Fibroblast of lung (primary cell): ENCODE data around the gene UACA. TPM values are rescaled to one million over a fixed set of nuclear protein-coding genes. Genes with fewer than 3 reads are reported as not detected.

Experiments used
- DNase-seq, 2 donors: peaks; one replicate each; pipeline versions ENCODE4 v3.0.0 to v3.0.0-alpha.2; 2010; ENCODE audit warnings: low read depth in 2 of 2
- H2AFZ ChIP-seq: 2 replicates; pipeline ENCODE4 v1.5.1; 2012; ENCODE audit warnings: low read length, control low read depth, inconsistent platforms
- H3K27ac ChIP-seq: 2 replicates; pipeline ENCODE4 v1.5.1; 2011; ENCODE audit warnings: low read length, control low read depth; ENCODE audit not compliant: insufficient read depth
- H3K27me3 ChIP-seq: 2 replicates; pipeline ENCODE4 v1.5.1; 2011; ENCODE audit warnings: mild to moderate bottlenecking, low read length; ENCODE audit not compliant: control insufficient read depth, insufficient read depth
- H3K36me3 ChIP-seq: 2 replicates; pipeline ENCODE4 v1.5.1; 2011; ENCODE audit warnings: low read length; ENCODE audit not compliant: control insufficient read depth, insufficient read depth
- H3K4me1 ChIP-seq: 2 replicates; pipeline ENCODE4 v1.5.1; 2011; ENCODE audit warnings: low read length; ENCODE audit not compliant: control insufficient read depth, insufficient read depth; ENCODE audit errors: extremely low read depth
- H3K4me2 ChIP-seq: 2 replicates; pipeline ENCODE4 v1.5.1; 2011; ENCODE audit warnings: low read length, control low read depth; ENCODE audit not compliant: insufficient read depth; ENCODE audit errors: extremely low read depth
- H3K4me3 ChIP-seq, 4 experiments: fragments of 200-600 bp in 1 of 4; sonication (generic) in 1 of 4; replicated peaks in 1 of 4; 2 replicates each; pipeline ENCODE4 v1.5.1; 2011 to 2016; ENCODE audit warnings: low read length in 4 of 4, low read depth in 3 of 4, mild to moderate bottlenecking in 3 of 4, control low read depth in 2 of 4, inconsistent platforms in 1 of 4, mixed read lengths in 1 of 4; ENCODE audit not compliant: insufficient read depth in 1 of 4; ENCODE audit errors: control extremely low read depth in 1 of 4
- H3K79me2 ChIP-seq: 2 replicates; pipeline ENCODE4 v1.5.1; 2012; ENCODE audit warnings: mild to moderate bottlenecking, low read length, inconsistent platforms; ENCODE audit not compliant: control insufficient read depth, insufficient read depth
- H3K9ac ChIP-seq: 2 replicates; pipeline ENCODE4 v1.5.1; 2011; ENCODE audit warnings: mild to moderate bottlenecking, low read length, control low read depth; ENCODE audit not compliant: insufficient read depth
- H3K9me3 ChIP-seq: 2 replicates; pipeline ENCODE4 v1.5.1; 2012; ENCODE audit warnings: low read depth, low read length; ENCODE audit not compliant: control insufficient read depth, insufficient read depth
- H4K20me1 ChIP-seq: 2 replicates; pipeline ENCODE4 v1.5.1; 2011; ENCODE audit warnings: low read length; ENCODE audit not compliant: control insufficient read depth, insufficient read depth; ENCODE audit errors: extremely low read depth
- CTCF ChIP-seq, 2 donors: IDR thresholded peaks in 1 of 2; conservative IDR thresholded peaks in 1 of 2; 1 replicate in 1 of 2; 2 replicates in 1 of 2; pipeline ENCODE4 v1.5.1; 2011 to 2012; ENCODE audit warnings: low read length in 2 of 2, control low read depth in 1 of 2, inconsistent platforms in 1 of 2, low read depth in 1 of 2, mild to moderate bottlenecking in 1 of 2
- EZH2 ChIP-seq: IDR thresholded peaks from 2 replicates; pipeline ENCODE4 v1.5.1; 2012; ENCODE audit warnings: low read length, control low read depth, mild to moderate bottlenecking; ENCODE audit errors: missing control alignments
- polyA plus RNA-seq, 2 donors: library from polyadenylated mRNA; depleted of rRNA in 1 of 2; stranded (reverse) in 1 of 2; unstranded in 1 of 2; fragments of >200 nt; gene quantifications; 2 replicates each; pipeline ENCODE4 v1.2.1, GENCODE V29; 2011 to 2012; ENCODE audit warnings: missing spikeins in 1 of 2
- total RNA-seq: library from RNA; depleted of rRNA; stranded (reverse); fragments of >200 nt; gene quantifications from 2 replicates; pipeline ENCODE4 v1.2.1, GENCODE V29; 2014

Gene UACA
- total and polyA plus RNA-seq, 2 donors (not counting 1 experiment from before 2014, with no cell fraction given) = 170 to 187 TPM

GRCh38 chr15:70629735-70630273 lies 133.6 kb downstream of the UACA start:
- TF ChIP-seq CTCF (conservative IDR thresholded peaks at IDR 0.05 in 1 of 2, IDR thresholded peaks at IDR 0.05 in 1 of 2; ENCODE audit: low read depth in 1 of 2, low read length in 2 of 2) = no peak
- TF ChIP-seq EZH2 = no peak
- Histone ChIP-seq H3K79me2 (no peaks in the 10 kb centered on the region), H3K4me2 (no peak overlapping the region), H3K9ac (no peak overlapping the region), H3K9me3 (no peaks in the 10 kb centered on the region), H3K27ac (no peak overlapping the region), H3K4me3 (no peak overlapping the region), H4K20me1 (peaks cover 2% of the 10 kb centered on the region), H2AFZ (no peak overlapping the region), H3K4me1 (no peaks in the 10 kb centered on the region), H3K36me3 (no peaks in the 10 kb centered on the region), H3K27me3 (no peaks in the 10 kb centered on the region)
- no peak for DNase-seq

- H3K9me3 ChIP-seq = no peaks in the 10 kb centered on the region
- TF ChIP-seq CTCF (conservative IDR thresholded peaks at IDR 0.05 in 1 of 2, IDR thresholded peaks at IDR 0.05 in 1 of 2; ENCODE audit: low read depth in 1 of 2, low read length in 2 of 2) (no peak), EZH2 (no peak)
- no peak overlapping the region for H3K4me3 ChIP-seq
- peaks cover 2% of the 10 kb centered on the region for H4K20me1 ChIP-seq
- H3K27ac ChIP-seq = no peak overlapping the region
- DNase-seq = no peak
- no peaks in the 10 kb centered on the region for H3K4me1 ChIP-seq
- no peak overlapping the region for H3K9ac ChIP-seq
- H3K79me2 ChIP-seq = no peaks in the 10 kb centered on the region
- no peaks in the 10 kb centered on the region for H3K27me3 ChIP-seq
- no peaks in the 10 kb centered on the region for H3K36me3 ChIP-seq
- H3K4me2 ChIP-seq = no peak overlapping the region
- H2AFZ ChIP-seq = no peak overlapping the region
Observed at GRCh38 chr15:70628549-70628896, 134.8 kb downstream of the UACA start.

GRCh38 chr15:70627734-70628548 lies 135.4 kb downstream of the UACA start:
- no peak for TF ChIP-seq EZH2
- no peak for TF ChIP-seq CTCF (conservative IDR thresholded peaks at IDR 0.05 in 1 of 2, IDR thresholded peaks at IDR 0.05 in 1 of 2; ENCODE audit: low read depth in 1 of 2, low read length in 2 of 2)
- no peaks in the 10 kb centered on the region for H3K79me2 ChIP-seq
- H3K9ac ChIP-seq = no peak overlapping the region
- H3K27me3 ChIP-seq = no peaks in the 10 kb centered on the region
- H3K4me1 ChIP-seq = no peaks in the 10 kb centered on the region
- peaks cover 2% of the 10 kb centered on the region for H4K20me1 ChIP-seq
- DNase-seq = peak in 1 of 2 donors; percentile 65
- H3K36me3 ChIP-seq = no peaks in the 10 kb centered on the region
- no peak overlapping the region for H2AFZ ChIP-seq
- no peaks in the 10 kb centered on the region for H3K9me3 ChIP-seq
- H3K4me3 ChIP-seq = no peak overlapping the region
- H3K27ac ChIP-seq = no peak overlapping the region
- H3K4me2 ChIP-seq = no peak overlapping the region
